NCI-H1694 (cell line): ENCODE data around the gene WFIKKN1.

Source experiments
- DNase-seq: peaks from one replicate; lab custom pipeline; 2025; lab: John Stamatoyannopoulos, UW

The WFIKKN1 gene, protein sequence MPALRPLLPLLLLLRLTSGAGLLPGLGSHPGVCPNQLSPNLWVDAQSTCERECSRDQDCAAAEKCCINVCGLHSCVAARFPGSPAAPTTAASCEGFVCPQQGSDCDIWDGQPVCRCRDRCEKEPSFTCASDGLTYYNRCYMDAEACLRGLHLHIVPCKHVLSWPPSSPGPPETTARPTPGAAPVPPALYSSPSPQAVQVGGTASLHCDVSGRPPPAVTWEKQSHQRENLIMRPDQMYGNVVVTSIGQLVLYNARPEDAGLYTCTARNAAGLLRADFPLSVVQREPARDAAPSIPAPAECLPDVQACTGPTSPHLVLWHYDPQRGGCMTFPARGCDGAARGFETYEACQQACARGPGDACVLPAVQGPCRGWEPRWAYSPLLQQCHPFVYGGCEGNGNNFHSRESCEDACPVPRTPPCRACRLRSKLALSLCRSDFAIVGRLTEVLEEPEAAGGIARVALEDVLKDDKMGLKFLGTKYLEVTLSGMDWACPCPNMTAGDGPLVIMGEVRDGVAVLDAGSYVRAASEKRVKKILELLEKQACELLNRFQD

DNA sequence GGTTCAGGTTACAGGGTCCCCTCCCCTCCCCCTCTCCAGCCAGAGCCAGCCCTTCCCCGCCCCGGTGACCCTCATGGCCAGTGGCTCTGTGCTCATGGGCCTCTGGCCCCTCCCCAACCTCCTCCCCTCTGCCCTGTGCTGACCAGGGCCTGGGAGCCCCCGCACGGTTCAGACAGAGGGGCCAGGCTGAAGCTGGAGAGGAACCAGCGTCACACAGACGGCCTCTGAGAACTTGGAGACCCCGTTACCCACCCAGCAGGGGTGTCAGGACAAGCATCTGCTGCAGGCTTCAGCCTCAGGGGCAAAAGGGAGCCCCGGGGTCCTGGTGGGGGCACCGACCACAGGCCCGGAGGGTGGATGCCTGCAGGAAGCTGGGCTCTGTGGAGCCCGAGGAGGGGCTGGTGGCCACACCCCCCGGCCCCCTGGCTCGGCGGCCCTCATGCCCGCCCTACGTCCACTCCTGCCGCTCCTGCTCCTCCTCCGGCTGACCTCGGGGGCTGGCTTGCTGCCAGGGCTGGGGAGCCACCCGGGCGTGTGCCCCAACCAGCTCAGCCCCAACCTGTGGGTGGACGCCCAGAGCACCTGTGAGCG lies at the start of gene WFIKKN1:
Gene WFIKKN1, plus strand, starts transcription at position 171 of the 591 bp plus-strand sequence. Its CDS starts 269 bp downstream, at position 440.
- DNase-seq, result no peak

DNA sequence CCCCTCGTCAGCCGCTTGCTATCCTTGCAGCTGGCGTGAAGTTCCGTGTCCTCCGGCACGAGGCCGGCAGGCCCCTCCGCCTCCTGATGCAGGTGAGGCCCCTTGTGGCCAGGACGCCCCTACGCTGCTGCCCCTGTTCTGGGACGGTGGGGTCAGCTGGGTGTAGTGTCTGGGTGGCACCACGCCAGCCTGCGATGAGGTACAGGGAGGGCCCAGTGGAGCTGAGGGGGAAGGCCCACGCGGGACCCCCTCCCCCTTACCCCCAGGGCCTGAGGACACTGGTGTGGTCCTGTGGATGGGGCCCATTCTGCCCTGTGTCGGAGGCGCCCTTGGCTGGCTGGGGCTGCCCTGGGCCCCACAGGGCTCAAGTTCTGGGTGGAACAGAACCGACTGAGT lies 48.6 kb upstream of the WFIKKN1 start:
- DNase-seq, result no peak

DNA sequence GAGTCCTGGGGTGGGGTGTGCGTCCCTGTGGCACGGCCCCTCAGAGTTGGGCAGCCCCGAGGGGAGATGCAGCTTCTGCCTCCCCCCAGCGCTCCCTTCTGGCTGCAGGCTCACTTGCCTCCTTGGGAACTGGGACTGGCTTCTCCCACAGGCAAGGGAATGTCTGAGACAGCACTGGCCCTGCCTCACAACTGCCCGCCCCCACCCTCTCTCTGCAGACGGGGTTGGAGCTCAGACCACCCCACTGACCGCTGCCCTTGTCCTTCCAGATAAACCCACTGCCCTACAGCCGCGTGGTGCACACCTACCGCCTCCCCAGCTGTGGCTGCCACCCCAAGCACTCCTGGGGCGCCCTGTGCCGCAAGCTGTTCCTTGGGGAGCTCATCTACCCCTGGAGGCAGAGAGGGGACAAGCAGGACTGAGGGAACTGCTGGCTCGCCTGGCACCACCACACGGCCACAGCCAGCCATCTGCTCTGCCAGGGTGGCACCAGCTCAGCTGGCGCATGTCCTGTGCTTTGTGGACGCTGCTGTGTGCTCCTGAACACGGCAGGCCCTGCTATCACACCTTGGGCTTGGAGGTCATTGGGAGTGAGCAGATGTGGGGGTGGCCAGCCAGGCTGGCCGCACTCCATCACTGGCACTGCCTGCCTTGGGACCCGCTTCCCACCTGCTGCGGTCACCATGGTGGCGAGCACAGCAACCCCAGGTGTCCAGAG lies 48.0 kb upstream of the WFIKKN1 start:
- DNase-seq, result peak; percentile 28

DNA sequence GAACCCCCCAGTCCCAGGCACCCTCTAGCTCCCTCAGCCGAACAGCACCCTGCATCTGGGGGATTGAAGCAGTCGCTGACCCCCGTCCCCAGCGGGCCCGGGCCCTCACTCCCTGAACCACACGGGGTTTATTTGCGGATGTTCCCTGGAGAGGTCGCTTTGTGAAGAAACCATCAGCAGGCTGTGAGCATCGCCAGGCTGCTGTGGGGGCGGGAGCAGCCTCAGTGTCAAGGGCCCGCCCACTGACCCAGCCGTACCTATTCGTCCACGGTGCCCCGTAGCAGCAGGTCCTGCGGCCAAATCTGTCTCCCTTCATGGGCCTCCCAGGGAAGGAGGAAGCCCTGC lies 47.3 kb upstream of the WFIKKN1 start:
- DNase-seq, result peak; percentile 9

DNA sequence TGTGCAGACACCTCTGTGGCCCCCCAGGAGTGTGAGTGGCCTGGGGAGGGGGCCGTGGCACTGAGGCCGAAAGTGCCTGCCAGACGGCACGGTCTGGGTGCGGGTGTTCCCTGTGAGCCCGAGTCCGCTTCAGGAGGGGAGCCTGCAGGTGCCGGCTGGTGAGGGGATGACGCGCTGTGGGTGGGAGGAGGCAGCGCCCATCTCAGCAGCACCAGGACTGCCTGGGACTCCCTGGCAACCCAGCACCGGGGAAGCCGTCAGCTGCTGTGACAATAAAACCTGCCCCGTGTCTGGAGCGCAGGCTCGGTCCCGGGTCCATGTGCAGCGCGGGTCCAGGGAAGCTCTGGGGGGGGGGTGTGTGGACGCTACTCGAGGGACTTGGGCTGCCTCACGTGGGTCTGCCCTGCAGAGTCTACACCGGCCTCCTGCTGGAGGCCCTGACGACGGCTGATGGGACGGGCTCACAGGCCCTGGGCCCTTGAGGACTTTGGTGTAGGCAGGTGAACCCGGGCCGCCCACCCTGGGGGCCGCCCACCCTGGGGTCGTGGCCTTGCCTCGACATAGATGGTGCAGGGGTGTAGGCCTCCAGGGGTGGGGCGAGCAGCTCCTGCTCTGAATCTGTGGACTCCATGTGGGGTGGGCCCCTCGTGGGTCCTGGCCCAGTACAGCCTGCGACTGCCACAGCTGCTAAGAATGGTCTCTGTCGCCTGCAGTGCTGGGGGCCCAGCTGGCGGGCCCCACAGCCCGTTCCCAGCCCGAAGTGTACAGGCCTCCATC lies 46.8 kb upstream of the WFIKKN1 start:
- peak; percentile 21 for DNase-seq

DNA sequence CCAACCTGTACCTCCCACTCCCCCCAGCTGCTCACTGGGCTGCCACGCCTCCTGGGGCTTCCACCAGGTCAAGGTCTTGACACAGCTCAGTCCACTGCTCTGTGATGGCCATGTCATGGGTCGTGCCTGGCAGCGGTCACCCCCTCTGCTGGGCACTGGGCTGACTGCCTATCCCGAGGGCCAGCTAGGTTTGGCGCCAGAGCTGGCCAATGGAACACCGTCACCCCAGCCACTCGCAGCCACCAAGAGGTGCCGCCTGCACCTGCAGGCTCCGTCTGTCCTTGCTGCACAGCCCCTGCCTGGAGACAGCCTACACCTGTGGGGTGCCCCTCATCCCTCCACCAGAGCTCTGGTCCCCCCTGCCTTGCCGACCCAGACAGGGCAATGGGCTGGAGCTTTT lies 45.4 kb upstream of the WFIKKN1 start:
- no peak for DNase-seq

DNA sequence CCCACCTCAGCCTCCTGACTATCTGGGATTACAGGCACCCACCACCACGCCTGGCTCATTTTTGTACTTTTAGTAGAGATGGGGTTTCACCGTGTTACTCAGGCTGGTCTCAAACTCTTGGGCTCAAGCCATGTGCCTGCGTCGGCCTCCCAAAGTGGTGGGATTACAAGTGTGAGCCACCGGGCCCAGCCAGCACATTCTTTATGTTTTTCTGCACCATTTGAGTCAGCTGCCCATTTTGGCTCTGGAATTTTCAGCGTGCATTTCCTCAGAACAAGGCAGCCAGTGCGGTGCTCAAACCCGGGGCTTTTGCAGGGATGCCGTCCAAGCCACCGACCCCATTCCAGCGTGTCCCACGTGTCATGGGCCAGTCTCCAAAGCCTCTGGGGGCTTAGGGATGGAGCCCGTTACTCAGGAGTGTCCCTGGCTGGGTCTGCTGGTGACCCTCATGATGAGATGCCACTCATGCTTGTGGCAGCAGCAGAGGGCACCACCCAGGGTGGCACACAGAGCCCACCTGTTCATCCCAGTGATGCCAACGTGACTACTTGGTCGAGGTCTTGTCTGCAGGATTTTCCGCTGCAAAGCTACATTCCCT lies 44.6 kb upstream of the WFIKKN1 start:
- no peak for DNase-seq

DNA sequence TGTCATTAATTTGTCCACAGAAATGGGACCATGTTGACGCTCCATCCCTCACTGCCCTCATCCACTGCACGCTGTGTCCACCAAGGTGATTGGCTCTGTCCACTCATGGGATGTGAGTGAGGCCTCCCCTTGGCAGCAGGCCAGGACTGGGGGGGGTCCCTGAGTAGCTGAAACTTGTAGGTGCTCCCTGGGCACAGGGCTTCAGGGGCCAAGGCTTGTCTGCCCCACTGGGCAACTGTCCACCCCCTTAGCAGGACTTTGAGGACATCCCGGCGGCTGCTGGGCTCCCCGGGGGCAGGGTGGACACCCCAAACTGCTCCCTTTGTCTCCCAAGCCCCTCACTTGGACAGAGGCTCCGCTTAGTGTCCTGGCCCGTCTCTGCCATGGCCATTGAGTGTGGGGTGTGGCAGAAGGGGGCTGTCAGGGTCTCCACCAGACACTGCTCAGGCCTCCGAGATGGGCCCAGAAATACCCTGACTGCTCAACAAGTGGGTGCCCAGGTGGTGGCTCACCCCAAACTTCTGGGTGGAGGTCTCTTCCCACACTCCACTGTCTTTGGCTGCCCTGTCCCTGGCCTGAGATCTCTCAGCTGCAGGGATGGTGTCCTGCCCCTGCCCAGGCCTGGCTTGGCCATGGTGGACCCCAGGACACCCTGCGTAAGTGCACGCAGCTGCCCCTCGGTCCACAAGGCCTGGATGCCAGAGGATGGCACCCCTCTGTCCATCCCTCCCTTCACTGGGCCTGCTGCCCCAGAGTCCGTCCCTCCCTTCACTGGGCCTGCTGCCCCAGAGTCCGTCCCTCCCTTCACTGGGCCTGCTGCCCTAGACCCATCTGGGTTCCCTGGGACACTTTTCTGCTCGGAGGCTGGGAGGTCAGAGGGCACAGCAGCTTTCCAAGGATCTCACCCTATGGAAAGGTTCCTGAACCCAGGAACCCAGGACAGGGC lies 43.9 kb upstream of the WFIKKN1 start:
- no peak for DNase-seq

DNA sequence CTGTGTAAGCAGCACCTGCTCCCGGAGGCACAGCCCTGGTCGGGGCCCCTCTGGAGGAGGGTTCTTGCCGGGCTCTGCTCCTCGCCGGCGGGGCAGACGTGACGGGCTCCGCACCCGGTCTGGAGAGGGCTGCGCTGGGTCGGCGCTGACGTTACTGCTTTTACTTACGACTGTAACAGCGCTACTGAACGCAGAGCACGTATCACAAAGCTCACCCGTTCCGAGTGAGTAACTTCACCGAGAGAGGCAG lies 42.2 kb upstream of the WFIKKN1 start:
- no peak for DNase-seq

DNA sequence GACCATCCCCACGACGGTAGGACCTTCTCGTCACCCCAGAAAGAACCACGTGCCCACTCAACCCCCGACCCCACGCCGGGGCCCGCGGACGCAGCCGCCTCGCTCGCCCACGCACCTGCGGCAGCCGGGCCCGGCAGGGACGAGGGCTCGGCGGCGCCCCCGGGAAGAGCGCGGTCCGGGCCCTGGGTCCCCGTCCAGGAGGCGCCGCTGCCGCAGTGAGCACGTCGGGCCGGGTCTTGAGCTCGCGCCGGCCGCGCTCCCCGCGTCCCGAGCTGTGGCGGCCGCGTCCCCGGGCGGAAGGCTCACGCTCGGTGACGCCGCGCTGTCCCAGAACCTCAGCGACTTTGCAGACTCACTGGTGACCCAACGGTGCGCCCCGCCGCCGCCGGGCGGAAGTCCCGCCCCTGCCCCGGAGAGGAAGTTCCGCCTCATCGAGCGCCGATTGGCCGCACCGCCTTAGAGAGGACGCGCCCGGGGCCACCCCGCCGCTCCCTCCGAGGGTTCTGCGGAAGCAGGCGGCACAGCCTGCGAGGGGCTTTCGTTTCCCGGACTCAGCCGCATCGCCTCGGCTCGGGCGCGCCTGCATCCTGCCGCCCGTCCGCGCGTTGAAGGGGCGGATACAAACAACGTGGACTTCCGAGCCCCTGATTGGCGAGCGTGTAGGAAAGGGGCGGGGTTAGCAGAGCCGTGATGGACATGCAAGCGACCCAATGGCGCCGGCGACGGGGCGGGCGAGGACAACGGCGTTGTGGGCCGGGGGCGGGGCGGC lies 41.7 kb upstream of the WFIKKN1 start:
- peak; percentile 77 for DNase-seq

DNA sequence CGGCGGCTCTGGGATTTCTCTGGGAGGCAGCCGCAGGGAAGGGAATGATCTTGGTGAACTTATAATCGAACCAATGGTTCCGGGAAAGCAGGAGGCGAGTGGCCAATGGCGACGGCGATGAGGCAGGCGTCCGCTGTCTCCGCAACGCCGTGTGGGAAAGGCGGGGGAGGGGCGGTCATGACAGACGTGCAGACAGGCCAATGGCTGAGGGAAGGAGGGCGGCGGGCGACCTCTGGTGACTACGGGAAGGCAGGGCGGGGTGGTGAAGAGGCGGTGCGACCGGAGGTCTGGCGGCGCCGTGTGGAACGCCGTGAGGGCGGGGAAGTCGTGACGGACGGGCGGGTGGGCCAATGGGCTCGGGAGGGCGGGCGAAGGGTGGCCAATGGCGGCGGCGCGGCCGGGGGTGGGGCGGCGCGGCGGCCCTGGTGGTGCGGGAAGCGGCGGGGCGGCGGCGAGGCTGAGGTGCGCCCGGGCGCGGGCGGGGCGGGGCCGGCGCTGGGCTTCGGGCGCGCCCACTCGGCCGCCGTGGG lies 41.1 kb upstream of the WFIKKN1 start, which contains the start of gene RAB40C:
Gene RAB40C, plus strand, starts transcription at position 409 of the 530 bp plus-strand sequence. CDS start 226 bp downstream, outside the sequence.
- DNase-seq, result peak; percentile 92

DNA sequence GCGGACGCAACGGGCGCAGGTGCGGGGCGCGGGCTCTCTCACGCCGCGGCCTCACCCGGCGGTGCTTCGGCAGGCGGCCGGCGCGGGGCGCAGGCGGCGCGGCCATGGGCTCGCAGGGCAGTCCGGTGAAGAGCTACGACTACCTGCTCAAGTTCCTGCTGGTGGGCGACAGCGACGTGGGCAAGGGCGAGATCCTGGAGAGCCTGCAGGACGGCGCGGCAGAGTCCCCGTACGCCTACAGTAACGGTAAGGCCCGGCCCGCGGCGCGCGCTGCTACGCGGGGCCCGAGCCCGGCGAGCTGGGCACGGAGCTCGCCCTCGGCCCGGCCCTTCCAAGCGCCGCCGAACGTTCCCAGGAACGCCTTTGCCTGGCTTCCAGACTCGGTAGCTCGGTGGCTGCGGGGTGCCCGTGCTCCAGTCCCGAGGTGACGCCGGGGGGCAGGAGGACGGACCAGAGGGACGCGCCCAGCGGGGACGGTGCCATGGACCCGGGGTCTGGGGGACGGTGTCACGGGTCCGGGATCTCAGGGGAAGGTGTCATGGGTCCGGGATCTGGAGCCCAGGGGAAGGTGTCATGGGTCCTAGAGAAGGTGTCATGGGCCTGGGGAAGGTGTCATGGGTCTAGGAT lies 40.5 kb upstream of the WFIKKN1 start:
- no peak for DNase-seq

DNA sequence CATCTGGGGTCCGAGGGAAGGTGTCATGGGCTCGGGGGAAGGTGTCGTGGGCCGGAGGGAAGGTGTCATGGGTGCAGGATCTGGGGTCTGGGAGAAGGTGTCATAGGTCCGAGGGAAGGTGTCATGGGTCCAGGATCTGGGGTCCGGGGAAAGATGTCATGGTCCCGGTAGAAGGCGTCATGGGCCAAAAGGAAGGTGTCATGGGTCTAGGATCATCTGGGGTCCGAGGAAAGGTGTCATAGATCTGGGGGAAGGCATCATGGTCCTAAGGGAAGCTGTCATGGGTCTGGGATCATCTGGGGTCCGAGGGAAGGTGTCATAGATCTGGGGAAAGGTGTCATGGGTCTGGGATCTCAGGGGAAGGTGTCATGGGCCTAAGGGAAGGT lies 40.0 kb upstream of the WFIKKN1 start:
- DNase-seq, result no peak

DNA sequence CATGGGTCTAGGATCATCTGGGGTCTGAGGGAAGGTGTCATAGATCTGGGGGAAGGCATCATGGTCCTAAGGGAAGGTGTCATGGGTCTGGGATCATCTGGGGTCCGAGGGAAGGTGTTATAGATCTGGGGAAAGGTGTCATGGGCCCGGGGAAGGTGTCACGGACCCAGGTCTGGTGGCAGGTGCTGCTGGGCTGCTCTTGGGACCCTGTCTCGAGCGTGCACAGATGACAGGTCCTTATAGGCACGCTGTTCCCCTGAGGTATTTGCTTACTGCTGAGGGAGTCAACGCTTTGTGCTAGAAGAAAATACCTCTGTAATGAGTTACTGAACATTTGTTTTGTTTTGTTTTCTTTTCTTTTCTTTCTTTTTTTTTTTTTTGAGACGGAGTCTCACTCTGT lies 39.6 kb upstream of the WFIKKN1 start:
- no peak for DNase-seq

DNA sequence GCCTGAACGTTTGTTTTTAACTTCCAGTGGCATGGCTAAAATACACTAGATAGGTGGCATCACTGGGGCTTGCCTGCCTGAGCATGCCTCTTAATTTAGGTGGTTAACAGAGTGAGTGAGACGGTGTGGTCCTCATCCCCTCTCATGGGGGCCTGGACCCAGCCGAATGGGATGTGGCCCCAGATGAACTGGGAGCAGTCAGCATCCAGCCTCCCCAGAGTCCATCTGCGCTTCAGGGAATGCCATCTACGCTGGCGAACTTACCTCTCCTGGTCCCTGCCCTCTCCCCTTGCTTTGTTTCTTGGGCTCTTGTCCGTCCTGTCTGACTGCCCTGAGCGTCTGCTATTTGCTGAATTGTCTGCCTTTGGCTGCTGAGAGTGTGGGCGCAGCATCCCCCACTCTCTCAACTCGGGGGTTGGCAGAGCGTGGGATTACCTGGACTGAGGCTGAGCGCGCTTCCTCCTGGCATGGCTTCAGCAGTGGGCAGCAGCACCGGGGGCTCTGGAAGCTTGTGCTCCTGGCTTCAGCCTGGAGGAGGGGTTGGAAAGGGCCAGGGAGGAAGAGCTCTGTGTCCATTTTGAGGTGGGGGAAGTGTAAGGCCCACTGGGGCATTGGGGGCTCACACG lies 38.8 kb upstream of the WFIKKN1 start:
- DNase-seq, result no peak

DNA sequence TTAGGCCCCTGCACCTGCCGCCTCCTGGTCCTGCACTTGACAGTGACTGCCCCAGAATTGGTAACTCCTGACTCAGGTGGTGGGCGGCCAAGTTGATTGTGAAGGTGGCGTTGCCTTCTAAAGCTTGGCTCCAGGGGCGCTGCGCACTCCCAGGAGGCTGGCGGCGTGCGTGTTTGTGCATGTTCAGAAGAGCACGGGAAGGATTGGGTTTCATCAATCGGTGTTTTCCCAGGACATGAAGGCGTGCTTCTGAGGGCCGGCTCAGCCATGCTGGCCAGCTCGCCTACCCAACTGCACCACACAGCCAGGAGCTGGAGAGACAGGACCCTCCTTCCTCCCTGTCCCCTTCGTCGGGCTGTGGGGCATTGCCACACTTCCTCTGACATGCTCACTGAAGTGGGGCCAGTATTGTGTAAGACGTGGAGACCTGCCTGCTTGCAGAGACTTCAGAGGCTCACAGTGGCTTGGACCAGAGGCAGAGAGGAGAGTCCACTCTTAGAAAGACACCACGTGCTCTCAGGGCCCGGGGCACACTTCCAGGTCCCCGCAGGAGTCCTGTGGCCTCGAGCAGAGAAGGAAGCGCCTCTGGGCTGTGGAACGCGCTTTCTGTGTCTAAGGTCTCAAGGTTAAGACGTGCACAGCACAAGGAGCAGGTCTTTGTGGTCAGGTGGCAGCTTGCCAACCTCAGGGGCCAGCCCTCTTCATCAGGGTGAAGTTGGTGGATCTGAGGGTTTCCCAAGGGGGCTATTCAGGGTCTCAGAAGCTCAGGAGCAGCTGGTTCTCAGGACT lies 38.1 kb upstream of the WFIKKN1 start:
- no peak for DNase-seq

DNA sequence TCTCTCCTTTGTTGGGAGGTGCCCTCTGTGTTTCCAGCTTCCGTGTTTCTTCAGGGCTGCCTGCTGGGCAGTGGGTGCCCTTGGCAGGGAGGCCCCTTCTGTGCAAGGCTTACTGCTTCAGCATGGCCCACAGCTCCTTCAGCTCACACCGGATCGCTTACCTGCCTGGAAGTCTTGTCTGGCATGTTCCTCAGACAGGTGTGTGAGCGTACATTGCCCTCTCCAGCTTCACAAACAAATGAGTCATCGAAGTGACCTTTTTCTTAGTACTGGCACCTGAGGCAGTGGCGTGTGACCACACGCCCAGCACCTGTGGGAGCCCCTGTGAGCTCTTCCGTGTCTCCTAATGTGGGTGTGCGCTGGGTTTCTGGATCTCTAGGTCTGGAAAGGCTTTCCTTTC lies 37.4 kb upstream of the WFIKKN1 start:
- no peak for DNase-seq

DNA sequence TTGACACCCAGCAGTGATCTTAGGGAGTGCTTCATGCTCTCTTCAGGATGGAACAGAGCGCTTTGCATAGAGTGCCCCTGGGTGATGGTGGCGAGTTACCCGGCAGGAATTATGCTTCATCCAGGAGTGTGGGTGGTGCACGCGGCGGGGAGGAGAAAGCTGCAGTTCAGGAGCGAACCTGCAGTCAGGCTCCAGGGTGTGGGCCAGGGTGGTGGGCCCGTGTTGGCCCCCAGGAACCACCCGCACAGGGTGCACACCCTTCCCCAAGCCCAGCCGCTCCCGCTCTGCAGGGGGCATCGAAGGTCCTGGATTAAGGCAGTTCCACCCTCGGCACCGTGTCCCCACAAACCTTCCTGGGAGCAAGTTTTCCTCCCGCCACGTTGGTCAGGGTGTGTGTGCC lies 37.0 kb upstream of the WFIKKN1 start:
- DNase-seq, result no peak
